HepG2 (cell line): ENCODE data around the gene NPR3. TPM values are rescaled to one million over a fixed set of nuclear protein-coding genes. Genes with fewer than 3 reads are reported as not detected.
"Not testable (repeated sequence)": the region's sequence is repeated elsewhere in the genome, so short reads cannot be mapped to it uniquely, and the experiment has no call there.

Experiments used
- ATAC-seq: fragments of 200-7000 bp; cut with Tn5 transposase; 3 replicates; pipeline ENCODE4 v1.9.1; 2020; ENCODE audit warnings: mild to moderate bottlenecking, moderate library complexity
- BruUV-seq: library from RNA; stranded (reverse); fragments of 400-500 nt; replicated peaks from 2 replicates; lab custom pipeline; 2021; lab: Mats Ljungman, UMichigan
- CTCF ChIA-PET: fragments of 300-600 bp; formaldehyde crosslinking; extraction: SDS; loops from one replicate; lab custom pipeline; 2021; ENCODE audit warnings: low total read pairs, inconsistent platforms, low intra/inter-chr PET ratio; lab: Yijun Ruan, JAX
- POLR2A ChIA-PET: fragments of 350-600 bp; sonication (Branson Sonifier 250); formaldehyde crosslinking; loops from one replicate; lab custom pipeline; 2020; ENCODE audit warnings: antibody characterized with exemption, inconsistent platforms; lab: Yijun Ruan, JAX
- DNase-seq: peaks from one replicate; pipeline ENCODE4 v3.0.0-alpha.2; 2015; ENCODE audit warnings: low spot score
- FAIRE-seq: peaks from 3 replicates; lab custom pipeline; 2011; peaks lifted over from hg19 to GRCh38; lab: Jason Lieb, UNC
- H2AFZ ChIP-seq: one replicate; pipeline ENCODE4 v1.6.1; 2011; ENCODE audit warnings: low read length, inconsistent platforms
- H3K27ac ChIP-seq: fragments of 300-600 bp; 3 replicates; pipeline ENCODE4 v1.8.0; 2011; ENCODE audit warnings: mixed run types, mild to moderate bottlenecking, mixed read lengths, low read length, inconsistent platforms; ENCODE audit not compliant: insufficient read depth; ENCODE audit errors: extremely low read length
- H3K27me3 ChIP-seq, 2 experiments: fragments of 200-600 bp in 1 of 2; 2 replicates in 1 of 2; 3 replicates in 1 of 2; pipeline versions ENCODE4 v1.6.0 to v1.8.0; 2011; ENCODE audit warnings: low read length in 2 of 2, mild to moderate bottlenecking in 2 of 2, moderate library complexity in 2 of 2, inconsistent platforms in 1 of 2; ENCODE audit not compliant: insufficient read depth in 2 of 2, control insufficient read depth in 1 of 2
- H3K36me3 ChIP-seq, 2 experiments: fragments of 200-600 bp in 1 of 2; replicated peaks in 1 of 2; 2 replicates in 1 of 2; 3 replicates in 1 of 2; pipeline versions ENCODE4 v1.5.1 to v1.8.0; 2011; ENCODE audit warnings: low read length in 2 of 2, inconsistent platforms in 1 of 2; ENCODE audit not compliant: insufficient read depth in 2 of 2, control insufficient read depth in 1 of 2
- H3K4me1 ChIP-seq: 2 replicates; pipeline ENCODE4 v1.5.1; 2012; ENCODE audit warnings: low read length, inconsistent platforms; ENCODE audit not compliant: insufficient read depth
- H3K4me2 ChIP-seq: 2 replicates; pipeline ENCODE4 v1.6.0; 2011; ENCODE audit warnings: low read depth, low read length, inconsistent platforms
- H3K4me3 ChIP-seq, 3 experiments: fragments of 200-600 bp in 1 of 3; sonication (generic), shearing (Covaris generic) in 1 of 3; replicated peaks in 1 of 3; 2 replicates each; pipeline ENCODE4 v1.5.1; 2011 to 2016; ENCODE audit warnings: low read length in 3 of 3, inconsistent platforms in 2 of 3, low read depth in 2 of 3, mild to moderate bottlenecking in 2 of 3, control low read depth in 1 of 3, mixed read lengths in 1 of 3; ENCODE audit not compliant: insufficient read depth in 1 of 3
- H3K79me2 ChIP-seq: one replicate; pipeline ENCODE4 v1.6.1; 2011; ENCODE audit warnings: low read length, inconsistent platforms; ENCODE audit not compliant: insufficient read depth
- H3K9ac ChIP-seq: 2 replicates; pipeline ENCODE4 v1.6.0; 2011; ENCODE audit warnings: mild to moderate bottlenecking, low read depth, low read length, inconsistent platforms; ENCODE audit not compliant: insufficient read depth
- H3K9me3 ChIP-seq: 2 replicates; pipeline ENCODE4 v1.5.1; 2012; ENCODE audit warnings: mild to moderate bottlenecking, low read length
- H4K20me1 ChIP-seq: 2 replicates; pipeline ENCODE4 v1.6.0; 2011; ENCODE audit warnings: inconsistent platforms, mild to moderate bottlenecking, low read length, moderate library complexity; ENCODE audit not compliant: insufficient read depth
- ZNF207 ChIP-seq: fragments of 450-650 bp; IDR thresholded peaks from 2 replicates; pipeline ENCODE4 v1.6.1; 2016; ENCODE audit warnings: antibody characterized with exemption, borderline replicate concordance
- WGBS: methylation state at CpG from one replicate; pipeline ENCODE4 v1.1.6; 2017; ENCODE audit warnings: low lambda C conversion rate; 5-methylcytosine and 5-hydroxymethylcytosine counted together
- in situ Hi-C: cut with HindIII; loops from 2 replicates; pipeline ENCODE4 v1.10.0; 2017; ENCODE audit warnings: low pct_unique_long_range_greater_than_20kb; ENCODE audit not compliant: extremely low pct_ligation_motif_present
- intact Hi-C: fragments of 100-400 bp; cut with micrococcal nuclease; formaldehyde crosslinking; loops from one replicate; pipeline ENCODE4 v1.10.0; 2022; ENCODE audit not compliant: unreplicated experiment
- polyA plus RNA-seq, 8 experiments: library from polyadenylated mRNA; depleted of rRNA in 3 of 8; stranded (reverse) in 7 of 8; unstranded in 1 of 8; fragments of >200 nt; fragmentation: Illumina TruSeq in 4 of 8; extraction: Trizol in 4 of 8; gene quantifications; 2 replicates each; pipeline versions ENCODE4 v1.2.1 to v1.2.3, GENCODE V29; 2011 to 2016; ENCODE audit warnings: low read depth in 4 of 8, missing spikeins in 1 of 8, mixed read lengths in 1 of 8; ENCODE audit not compliant: insufficient read depth in 1 of 8
- total RNA-seq, 5 experiments: library from RNA; depleted of rRNA; stranded (reverse); fragments of >200 nt; fragmentation: Illumina TruSeq; extraction: Trizol; gene quantifications; 2 replicates each; pipeline ENCODE4 v1.2.3, GENCODE V29; 2016; ENCODE audit warnings: low read depth in 1 of 5
- TF ChIP-seq, protein P1 (sequence below): sonication (generic); formaldehyde crosslinking; IDR thresholded peaks from 2 replicates; pipeline ENCODE4 v1.5.1; 2020; ENCODE audit warnings: mild to moderate bottlenecking, missing genetic modification reagents, borderline replicate concordance

The NPR3 gene
- total and polyA plus RNA-seq, 2 of the 13 experiments (the other 11 are each of a cell fraction or from before 2014, with no cell fraction given) = 0.01 TPM; not detected in 1

- TF ChIP-seq, protein P1, sequence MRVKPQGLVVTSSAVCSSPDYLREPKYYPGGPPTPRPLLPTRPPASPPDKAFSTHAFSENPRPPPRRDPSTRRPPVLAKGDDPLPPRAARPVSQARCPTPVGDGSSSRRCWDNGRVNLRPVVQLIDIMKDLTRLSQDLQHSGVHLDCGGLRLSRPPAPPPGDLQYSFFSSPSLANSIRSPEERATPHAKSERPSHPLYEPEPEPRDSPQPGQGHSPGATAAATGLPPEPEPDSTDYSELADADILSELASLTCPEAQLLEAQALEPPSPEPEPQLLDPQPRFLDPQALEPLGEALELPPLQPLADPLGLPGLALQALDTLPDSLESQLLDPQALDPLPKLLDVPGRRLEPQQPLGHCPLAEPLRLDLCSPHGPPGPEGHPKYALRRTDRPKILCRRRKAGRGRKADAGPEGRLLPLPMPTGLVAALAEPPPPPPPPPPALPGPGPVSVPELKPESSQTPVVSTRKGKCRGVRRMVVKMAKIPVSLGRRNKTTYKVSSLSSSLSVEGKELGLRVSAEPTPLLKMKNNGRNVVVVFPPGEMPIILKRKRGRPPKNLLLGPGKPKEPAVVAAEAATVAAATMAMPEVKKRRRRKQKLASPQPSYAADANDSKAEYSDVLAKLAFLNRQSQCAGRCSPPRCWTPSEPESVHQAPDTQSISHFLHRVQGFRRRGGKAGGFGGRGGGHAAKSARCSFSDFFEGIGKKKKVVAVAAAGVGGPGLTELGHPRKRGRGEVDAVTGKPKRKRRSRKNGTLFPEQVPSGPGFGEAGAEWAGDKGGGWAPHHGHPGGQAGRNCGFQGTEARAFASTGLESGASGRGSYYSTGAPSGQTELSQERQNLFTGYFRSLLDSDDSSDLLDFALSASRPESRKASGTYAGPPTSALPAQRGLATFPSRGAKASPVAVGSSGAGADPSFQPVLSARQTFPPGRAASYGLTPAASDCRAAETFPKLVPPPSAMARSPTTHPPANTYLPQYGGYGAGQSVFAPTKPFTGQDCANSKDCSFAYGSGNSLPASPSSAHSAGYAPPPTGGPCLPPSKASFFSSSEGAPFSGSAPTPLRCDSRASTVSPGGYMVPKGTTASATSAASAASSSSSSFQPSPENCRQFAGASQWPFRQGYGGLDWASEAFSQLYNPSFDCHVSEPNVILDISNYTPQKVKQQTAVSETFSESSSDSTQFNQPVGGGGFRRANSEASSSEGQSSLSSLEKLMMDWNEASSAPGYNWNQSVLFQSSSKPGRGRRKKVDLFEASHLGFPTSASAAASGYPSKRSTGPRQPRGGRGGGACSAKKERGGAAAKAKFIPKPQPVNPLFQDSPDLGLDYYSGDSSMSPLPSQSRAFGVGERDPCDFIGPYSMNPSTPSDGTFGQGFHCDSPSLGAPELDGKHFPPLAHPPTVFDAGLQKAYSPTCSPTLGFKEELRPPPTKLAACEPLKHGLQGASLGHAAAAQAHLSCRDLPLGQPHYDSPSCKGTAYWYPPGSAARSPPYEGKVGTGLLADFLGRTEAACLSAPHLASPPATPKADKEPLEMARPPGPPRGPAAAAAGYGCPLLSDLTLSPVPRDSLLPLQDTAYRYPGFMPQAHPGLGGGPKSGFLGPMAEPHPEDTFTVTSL (CRISPR knock-in tag) = no peak
- no peak for TF ChIP-seq ZNF207
Observed at GRCh38 chr5:32803656-32804055, 92.5 kb downstream of the NPR3 start (continued).

DNA sequence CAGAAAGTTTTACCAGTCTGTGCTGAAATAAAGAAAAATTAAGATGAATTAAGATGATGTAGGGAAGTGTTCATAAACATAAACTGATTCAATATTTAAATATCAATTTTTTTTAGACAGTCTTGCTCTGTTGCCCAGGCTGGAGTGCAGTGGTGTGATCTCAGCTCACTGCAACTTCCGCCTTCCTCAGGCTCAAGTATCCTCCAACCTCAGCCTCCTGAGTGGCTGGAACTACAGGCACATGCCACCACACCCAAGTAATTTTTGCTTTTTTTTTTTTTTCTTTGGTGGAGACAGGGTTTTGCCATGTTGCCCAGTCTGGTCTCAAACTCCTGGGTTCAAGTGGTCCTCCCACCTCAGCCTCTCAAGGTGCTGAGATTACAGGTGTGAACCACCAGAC is 94.3 kb downstream of the NPR3 start:
- H3K4me1 ChIP-seq, H3K4me3 ChIP-seq, H3K36me3 ChIP-seq, ATAC-seq, H2AFZ ChIP-seq, in situ Hi-C loops, H3K27ac ChIP-seq, CTCF ChIA-PET, H3K27me3 ChIP-seq, H3K9ac ChIP-seq, DNase-seq, intact Hi-C loops, H3K9me3 ChIP-seq, H3K79me2 ChIP-seq, H4K20me1 ChIP-seq, BruUV-seq, POLR2A ChIA-PET, FAIRE-seq, H3K4me2 ChIP-seq: not testable (repeated sequence)
- 20% methylated on average over 1 of the region's 1 CpG for WGBS
